Pancreas (tissue), 10 donors: ENCODE data around the gene TNRC6C. TPM values are rescaled to one million over a fixed set of nuclear protein-coding genes. Genes with fewer than 3 reads are reported as not detected.

Source experiments
- ATAC-seq, 4 donors: fragments of 200-7000 bp; cut with Tn5 transposase; one replicate each; pipeline versions ENCODE4 v1.8.0 to v1.9.1; 2020; ENCODE audit warnings: mild to moderate bottlenecking in 4 of 4, moderate library complexity in 4 of 4
- DNase-seq, 6 donors: peaks; one replicate each; pipeline ENCODE4 v3.0.0-alpha.2; 2020
- FAIRE-seq: peaks from 2 replicates; lab custom pipeline; 2012; peaks lifted over from hg19 to GRCh38; lab: Jason Lieb, UNC
- H3K27ac ChIP-seq, 4 donors: fragments of 200-600 bp; sonication (generic); 1 replicate in 3 of 4; 2 replicates in 1 of 4; pipeline versions ENCODE4 v1.5.0 to v1.8.0; 2020
- H3K27me3 ChIP-seq, 4 donors: fragments of 200-600 bp; one replicate each; pipeline ENCODE4 v1.8.0; 2021
- H3K36me3 ChIP-seq, 3 donors: fragments of 200-600 bp; sonication (generic) in 1 of 3; one replicate each; pipeline versions ENCODE4 v1.5.0 to v1.8.0; 2020 to 2021
- H3K4me1 ChIP-seq, 3 donors: fragments of 200-600 bp; one replicate each; pipeline ENCODE4 v1.8.0; 2021
- H3K4me3 ChIP-seq, 4 donors: fragments of 200-600 bp; sonication (generic) in 2 of 4; one replicate each; pipeline versions ENCODE4 v1.5.0 to v1.8.0; 2020 to 2021
- H3K9me3 ChIP-seq, 4 donors: fragments of 200-600 bp; one replicate each; pipeline ENCODE4 v1.8.0; 2021
- WGBS, 2 donors: extraction: QIAGEN DNeasy Blood & Tissue Kit; methylation state at CpG; one replicate each; pipeline ENCODE4 v1.1.7; 2013; 5-methylcytosine and 5-hydroxymethylcytosine counted together
- intact Hi-C, 3 donors: fragments of 100-400 bp; cut with DNase I; formaldehyde crosslinking; loops; one replicate each; pipeline versions ENCODE4 v1.11.1 to v1.14.2; 2022
- polyA plus RNA-seq, 2 donors: library from polyadenylated mRNA; stranded (reverse); fragments of 200-250 nt; gene quantifications; one replicate each; pipeline ENCODE4 v1.2.3, GENCODE V29; 2013
- total RNA-seq, 6 donors: library from RNA; stranded (reverse); fragmentation: NEBNext Ultra II Directional in 4 of 6; extraction: Animal tissue kit (Norgen Biotek cat#: 25700) in 4 of 6; gene quantifications; one replicate each; pipeline versions ENCODE4 v1.2.1 to v1.2.4, GENCODE V29; 2021 to 2023
- TF ChIP-seq, protein P1 (sequence below), 4 donors: fragments of 200-600 bp; sonication (generic) in 3 of 4; IDR thresholded peaks; one replicate each; pipeline versions ENCODE4 v1.5.0 to v1.8.0; 2021; ENCODE audit warnings: antibody characterized with exemption in 4 of 4
- donor health status: healthy with polysubstance abuse.
- donor health status: DM: no; HTN: no; CAD: no; lungs with moderate emphysema.
- donor health status: DM: no; HTN: no; CAD: no.
- donor health status: control.
- donor health status: control.
- donor health status: Bipolar disorder and iron deficiency.
- donor health status: DM: yes; HTN: yes; CAD: no.
- donor health status: DM: no; HTN: no; CAD: no.
- donor health status: DM: no; HTN: no; CAD: no.
- donor health status: DM: yes; HTN: yes; CAD: no.

Gene TNRC6C
- total and polyA plus RNA-seq, 8 donors, result 4.0 to 15.5 (median 7.7) TPM

DNA sequence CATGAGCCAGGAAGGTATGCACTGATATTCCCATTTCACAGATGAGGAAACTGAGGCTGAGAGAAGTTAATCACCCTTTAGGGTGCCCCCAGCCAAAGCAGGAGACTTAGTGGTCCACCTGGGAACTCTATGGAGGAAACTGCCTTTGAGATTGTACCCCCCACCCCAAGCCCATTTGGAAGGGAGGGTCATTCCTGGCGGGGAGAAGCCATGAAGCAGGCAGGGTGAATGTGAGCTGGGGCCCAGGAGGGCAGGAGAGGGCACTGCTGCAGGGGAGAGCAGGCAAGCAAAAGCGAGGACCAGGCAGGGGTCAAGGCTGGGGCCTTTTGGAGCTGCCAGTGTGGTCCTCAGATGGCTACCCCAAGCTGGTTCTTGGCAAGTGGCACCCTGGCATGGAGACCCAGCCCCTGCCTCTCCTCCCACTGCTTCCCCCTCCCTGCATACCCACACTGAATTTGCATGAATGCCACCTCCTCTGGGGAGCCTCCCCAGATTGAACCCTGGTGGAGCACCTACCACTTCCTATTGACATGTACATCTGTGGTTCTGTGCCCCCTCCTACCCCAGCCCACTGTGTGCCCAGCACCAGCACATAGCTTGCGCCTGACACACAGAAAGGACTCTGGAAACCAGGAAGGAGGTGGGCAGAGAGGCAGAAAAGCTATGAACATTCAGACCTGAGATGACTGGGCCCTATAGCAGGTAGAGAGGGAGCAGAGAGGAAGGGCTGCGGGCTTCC is 171.0 kb downstream of the TNRC6C start:
- DNase-seq (peak in 2 of 6 donors; percentile 54 to 62), FAIRE-seq (no peak), ATAC-seq (no peak)
- Histone ChIP-seq H3K4me3 (no peak overlapping the region), H3K9me3 (no peaks in the 10 kb centered on the region), H3K36me3 (no peaks in the 10 kb centered on the region), H3K27ac (peak overlapping the region in 2 of 4 donors; percentile 77), H3K4me1 (peaks cover 0 to 8% (median 8%) of the 10 kb centered on the region in 3 donors), H3K27me3 (no peaks in the 10 kb centered on the region)
- intact Hi-C loops, result no loop called here
- 62 to 66% methylated on average over 4 of the region's 4 CpGs for WGBS, 2 donors
- TF ChIP-seq, protein P1, sequence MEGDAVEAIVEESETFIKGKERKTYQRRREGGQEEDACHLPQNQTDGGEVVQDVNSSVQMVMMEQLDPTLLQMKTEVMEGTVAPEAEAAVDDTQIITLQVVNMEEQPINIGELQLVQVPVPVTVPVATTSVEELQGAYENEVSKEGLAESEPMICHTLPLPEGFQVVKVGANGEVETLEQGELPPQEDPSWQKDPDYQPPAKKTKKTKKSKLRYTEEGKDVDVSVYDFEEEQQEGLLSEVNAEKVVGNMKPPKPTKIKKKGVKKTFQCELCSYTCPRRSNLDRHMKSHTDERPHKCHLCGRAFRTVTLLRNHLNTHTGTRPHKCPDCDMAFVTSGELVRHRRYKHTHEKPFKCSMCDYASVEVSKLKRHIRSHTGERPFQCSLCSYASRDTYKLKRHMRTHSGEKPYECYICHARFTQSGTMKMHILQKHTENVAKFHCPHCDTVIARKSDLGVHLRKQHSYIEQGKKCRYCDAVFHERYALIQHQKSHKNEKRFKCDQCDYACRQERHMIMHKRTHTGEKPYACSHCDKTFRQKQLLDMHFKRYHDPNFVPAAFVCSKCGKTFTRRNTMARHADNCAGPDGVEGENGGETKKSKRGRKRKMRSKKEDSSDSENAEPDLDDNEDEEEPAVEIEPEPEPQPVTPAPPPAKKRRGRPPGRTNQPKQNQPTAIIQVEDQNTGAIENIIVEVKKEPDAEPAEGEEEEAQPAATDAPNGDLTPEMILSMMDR (IDR thresholded peaks at IDR 0.05), result no peak

DNA sequence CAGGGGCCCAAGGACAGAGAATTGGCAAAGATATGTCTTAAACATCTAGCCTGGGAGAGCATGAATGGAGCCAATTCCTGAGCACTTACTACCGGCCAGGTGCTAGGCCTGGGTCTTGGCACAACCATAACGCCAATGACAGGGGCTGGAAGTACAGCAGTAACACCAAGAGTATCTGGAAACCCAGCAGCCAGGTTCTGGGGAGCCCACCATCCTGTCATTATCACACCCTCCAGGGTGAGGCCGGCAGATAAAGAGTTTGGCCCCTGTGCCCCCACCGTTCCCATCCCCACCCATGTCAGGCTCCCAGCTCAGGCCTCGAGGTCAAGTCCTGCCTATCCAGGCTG is 171.6 kb downstream of the TNRC6C start:
- TF ChIP-seq, protein P1 (IDR thresholded peaks at IDR 0.05), result no peak
- intact Hi-C loops, result no loop called here
- DNase-seq, result no peak
- Histone ChIP-seq H3K4me3 (no peak overlapping the region), H3K4me1 (peaks cover 0 to 8% (median 8%) of the 10 kb centered on the region in 3 donors), H3K36me3 (no peaks in the 10 kb centered on the region), H3K27ac (peak overlapping the region in 2 of 4 donors; percentile 77), H3K27me3 (no peaks in the 10 kb centered on the region), H3K9me3 (no peaks in the 10 kb centered on the region)
- no peak for FAIRE-seq
- 36 to 40% methylated on average over 5 of the region's 5 CpGs for WGBS, 2 donors
- no peak for ATAC-seq

DNA sequence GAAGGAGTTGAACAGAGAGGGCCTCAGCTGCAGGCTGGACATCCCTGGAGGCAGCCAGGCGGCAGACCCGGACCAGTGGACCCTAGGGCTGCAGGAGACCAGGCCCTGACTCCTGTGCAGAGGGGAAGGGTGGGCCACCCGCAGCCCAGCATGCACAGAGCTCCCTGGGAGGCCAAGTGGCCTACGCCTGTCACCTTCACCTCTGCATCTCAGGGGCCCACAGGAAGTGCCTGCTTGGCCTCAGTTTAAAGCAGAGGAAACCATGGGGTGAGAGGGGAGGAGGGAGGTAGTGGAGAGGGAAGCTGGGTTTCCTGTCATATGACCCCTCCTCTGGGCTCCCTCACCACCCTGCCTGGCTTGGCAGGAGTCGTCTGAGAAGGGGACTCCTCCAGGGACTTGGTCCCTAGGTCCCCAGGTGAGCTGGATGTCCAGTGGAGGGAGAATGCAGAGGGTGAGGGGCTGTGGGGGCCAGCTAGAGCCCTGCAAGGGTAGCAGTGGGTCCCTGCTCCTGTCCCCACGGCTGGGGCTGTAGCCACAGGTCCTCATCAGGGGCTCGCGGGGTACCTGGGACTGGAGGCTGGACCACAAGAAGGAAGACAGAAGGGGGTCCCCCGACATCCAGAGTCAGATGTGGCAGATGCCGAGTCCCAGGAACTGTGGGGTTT is 172.1 kb downstream of the TNRC6C start, which contains the start of gene TMC8:
Gene TMC8 (plus strand): TSS at position 335 of the 665 bp plus-strand sequence. CDS start 818 bp downstream, outside the sequence.
- Histone ChIP-seq H3K4me3 (peak within 1 kb of the TSS in 1 of 4 donors; percentile 36), H3K9me3 (no peaks in the 10 kb centered on the region), H3K4me1 (peaks cover 0 to 8% (median 8%) of the 10 kb centered on the region in 3 donors), H3K27ac (peak within 1 kb of the TSS in 2 of 4 donors; percentile 77), H3K36me3 (no peaks in the 10 kb centered on the region), H3K27me3 (no peaks in the 10 kb centered on the region)
- no peak for FAIRE-seq
- TF ChIP-seq, protein P1 (IDR thresholded peaks at IDR 0.05), result no peak
- 80 to 84% methylated on average over 10 of the region's 10 CpGs for WGBS, 2 donors
- intact Hi-C loops, result no loop called here
- peak in 1 of 4 donors; percentile 3 for ATAC-seq
- DNase-seq, result peak in 2 of 6 donors; percentile 58 to 72

DNA sequence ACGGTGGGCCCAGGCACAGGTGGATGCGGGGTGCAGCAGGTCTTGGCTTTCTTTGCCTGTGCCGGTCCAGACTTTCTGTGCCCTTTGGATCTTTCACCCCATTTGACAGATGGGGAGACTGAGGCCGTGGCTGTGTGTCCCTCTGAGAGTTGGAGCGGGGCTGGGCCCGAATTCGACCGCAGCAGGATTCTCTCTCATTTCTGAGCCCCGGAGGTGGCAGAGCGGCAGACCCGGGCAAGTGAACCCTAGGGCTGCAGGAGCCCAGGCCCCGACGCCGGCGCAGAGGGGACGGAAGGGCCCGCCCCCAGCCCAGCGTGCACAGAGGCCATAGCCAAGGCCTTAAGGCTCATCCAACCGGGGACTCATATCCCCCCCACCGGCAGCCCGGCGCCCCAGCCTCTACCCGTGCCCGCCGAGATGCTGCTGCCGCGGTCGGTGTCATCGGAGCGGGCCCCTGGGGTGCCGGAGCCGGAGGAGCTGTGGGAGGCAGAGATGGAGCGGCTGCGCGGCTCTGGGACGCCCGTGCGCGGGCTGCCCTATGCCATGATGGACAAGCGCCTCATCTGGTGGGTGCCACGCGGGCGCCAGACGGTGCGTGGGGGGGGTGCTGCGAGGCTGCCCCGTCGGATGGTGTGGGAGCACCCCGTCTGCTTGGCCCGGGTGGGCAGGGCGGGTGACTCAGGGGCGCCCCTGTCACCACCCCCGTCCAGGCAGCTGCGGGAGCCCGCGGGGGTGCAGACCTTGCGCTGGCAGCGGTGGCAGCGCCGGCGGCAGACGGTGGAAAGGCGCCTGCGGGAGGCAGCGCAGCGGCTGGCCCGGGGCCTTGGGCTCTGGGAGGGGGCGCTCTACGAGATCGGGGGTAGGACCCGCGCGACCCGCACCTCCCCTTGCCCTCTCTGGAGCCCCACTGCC is 172.9 kb downstream of the TNRC6C start:
- Histone ChIP-seq H3K36me3 (no peaks in the 10 kb centered on the region), H3K4me1 (peaks cover 0 to 8% (median 8%) of the 10 kb centered on the region in 3 donors), H3K4me3 (peak overlapping the region in 1 of 4 donors; percentile 36), H3K27ac (no peak overlapping the region), H3K27me3 (no peaks in the 10 kb centered on the region), H3K9me3 (no peaks in the 10 kb centered on the region)
- intact Hi-C loops, result no loop called here
- 30 to 37% methylated on average over 60 to 74 of the region's 74 CpGs for WGBS, 2 donors
- peak in 3 of 6 donors; percentile 42 to 81 (median 63) for DNase-seq
- no peak for ATAC-seq
- no peak for FAIRE-seq
- TF ChIP-seq, protein P1 (IDR thresholded peaks at IDR 0.05), result no peak
